NCI-H2081 treated with DMSO at 0.1 percent for 48 hours (cell line): ENCODE results near the gene KPNB1.

Experiments
- DNase-seq: peaks from one replicate; lab custom pipeline; 2025; lab: John Stamatoyannopoulos, UW

The KPNB1 gene

DNA sequence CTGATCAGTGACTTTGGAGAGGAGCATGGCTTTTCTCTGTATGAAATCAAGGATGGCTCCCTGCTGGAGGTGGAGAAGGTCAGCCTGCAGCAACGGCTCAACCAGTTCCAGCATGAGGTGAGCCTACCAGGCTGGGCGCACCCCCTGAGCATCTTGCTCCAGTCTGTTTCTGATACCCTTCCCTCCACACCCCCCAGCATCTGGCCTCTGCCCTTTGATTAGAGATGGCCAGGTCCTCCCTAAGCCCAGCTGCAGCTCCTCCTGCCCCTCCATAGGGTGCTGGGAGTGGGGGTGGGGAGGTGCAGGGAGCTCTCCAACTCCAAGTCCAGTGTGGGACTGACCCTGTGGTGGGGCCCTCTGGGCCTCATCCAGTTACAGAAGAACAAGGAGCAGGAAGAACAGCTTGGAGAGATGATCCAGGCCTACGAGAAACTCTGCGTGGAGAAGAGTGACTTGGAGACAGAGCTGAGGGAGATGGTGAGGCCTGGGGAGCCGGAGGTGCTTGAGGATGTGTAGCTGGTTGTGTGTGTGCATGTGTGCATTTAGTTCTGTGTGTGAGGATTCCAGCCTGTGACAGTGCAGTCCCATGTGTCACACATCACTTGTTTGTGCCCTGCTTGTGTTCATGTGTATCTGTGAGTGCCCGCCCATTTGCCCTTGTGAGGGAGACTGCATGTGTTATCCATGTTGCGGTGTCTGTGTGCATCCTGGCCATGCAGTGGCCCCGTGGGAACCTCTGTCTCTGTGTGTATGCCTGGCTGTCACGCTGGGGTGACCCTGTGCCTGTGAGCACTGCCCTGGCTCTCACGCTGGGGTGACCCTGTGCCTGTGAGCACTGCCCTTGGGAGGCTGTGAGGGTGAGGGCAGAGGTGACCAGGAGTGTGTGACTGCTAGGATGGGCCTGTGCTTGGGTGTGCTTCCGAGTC lies 47.3 kb downstream of the KPNB1 start:
- DNase-seq: no peak

DNA sequence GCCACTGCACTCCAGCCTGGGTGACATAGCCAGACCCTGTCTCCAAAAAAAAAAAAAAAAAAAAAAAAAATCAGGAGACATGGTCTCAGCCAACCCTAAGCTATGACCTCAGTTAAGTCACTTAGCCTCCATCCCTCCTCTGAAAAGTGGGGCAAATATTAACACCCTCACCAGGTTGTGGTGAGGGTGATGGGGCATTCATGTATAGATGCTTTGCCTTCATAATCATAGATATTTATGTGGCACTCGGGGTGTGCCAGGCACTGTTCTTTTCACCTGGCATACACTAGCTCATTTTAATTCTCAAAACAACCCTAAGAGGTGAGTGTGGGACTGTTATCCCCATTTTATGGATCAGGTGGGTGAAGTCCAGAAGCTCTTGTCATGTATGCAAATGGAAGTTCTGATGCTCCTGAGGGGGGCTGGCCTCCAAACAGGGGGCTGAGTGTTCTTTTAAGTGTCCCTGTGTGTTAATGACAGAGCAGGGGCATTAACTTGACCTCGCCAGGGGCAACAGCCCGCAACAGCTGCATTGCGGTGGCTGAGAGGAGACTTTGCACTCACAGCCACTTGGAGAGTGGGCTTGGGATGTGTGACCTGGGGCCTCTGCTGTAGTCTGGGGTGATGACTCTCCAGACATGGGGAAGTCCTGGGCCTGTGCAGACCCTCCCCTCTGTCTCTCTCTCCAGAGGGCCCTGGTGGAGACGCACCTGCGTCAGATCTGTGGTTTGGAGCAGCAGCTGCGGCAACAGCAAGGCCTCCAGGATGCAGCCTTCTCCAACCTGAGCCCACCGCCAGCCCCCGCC lies 48.4 kb downstream of the KPNB1 start:
- DNase-seq: no peak

DNA sequence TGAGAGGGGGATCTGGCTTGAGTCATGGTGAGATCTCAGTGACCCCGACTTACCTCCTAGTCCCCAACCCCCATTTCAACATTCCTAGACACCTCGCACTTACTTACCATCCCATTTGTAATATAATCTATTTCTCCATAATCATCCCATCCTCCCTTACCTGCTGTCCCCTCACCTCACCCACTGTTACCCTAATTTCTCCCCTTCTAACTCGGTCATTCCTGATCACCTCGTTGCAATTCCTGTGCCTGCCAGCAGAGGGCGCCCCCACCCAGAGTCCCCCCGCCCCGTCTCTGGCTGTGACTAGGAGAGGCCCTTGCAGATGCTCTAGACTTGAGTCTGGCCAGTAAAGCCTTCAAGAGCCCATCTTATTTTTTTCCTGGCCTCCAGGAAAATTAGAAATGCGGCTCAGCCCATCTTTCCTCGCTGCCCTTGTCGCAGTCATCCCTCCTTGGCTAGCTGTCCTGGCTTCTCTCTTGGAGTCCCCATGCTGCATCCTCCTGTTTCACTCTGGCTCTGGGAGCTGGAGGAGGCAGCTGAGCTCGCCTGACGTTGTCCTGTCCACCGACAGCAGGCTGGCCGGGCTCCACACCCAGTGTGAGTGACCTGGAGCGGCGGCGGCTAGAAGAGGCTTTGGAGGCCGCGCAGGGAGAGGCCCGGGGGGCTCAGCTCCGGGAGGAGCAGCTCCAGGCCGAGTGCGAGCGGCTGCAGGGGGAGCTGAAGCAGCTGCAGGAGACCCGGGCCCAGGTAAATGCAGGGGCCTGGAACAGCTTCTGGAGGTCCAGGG lies 49.2 kb downstream of the KPNB1 start:
- no peak for DNase-seq

DNA sequence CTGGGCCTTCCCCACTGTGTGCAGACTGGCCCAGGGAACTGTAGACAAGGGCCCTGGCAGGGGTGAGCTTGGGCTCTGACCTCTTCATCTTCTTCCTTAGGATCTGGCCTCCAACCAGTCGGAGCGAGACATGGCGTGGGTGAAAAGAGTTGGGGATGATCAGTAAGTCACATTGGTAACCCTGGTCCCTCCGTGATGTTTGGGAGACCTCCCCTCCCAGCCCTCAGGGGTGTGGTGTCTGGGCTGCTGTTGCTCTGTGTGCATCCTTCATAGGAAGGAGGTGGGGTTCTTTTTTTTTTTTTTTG lies 49.8 kb downstream of the KPNB1 start:
- no peak for DNase-seq

DNA sequence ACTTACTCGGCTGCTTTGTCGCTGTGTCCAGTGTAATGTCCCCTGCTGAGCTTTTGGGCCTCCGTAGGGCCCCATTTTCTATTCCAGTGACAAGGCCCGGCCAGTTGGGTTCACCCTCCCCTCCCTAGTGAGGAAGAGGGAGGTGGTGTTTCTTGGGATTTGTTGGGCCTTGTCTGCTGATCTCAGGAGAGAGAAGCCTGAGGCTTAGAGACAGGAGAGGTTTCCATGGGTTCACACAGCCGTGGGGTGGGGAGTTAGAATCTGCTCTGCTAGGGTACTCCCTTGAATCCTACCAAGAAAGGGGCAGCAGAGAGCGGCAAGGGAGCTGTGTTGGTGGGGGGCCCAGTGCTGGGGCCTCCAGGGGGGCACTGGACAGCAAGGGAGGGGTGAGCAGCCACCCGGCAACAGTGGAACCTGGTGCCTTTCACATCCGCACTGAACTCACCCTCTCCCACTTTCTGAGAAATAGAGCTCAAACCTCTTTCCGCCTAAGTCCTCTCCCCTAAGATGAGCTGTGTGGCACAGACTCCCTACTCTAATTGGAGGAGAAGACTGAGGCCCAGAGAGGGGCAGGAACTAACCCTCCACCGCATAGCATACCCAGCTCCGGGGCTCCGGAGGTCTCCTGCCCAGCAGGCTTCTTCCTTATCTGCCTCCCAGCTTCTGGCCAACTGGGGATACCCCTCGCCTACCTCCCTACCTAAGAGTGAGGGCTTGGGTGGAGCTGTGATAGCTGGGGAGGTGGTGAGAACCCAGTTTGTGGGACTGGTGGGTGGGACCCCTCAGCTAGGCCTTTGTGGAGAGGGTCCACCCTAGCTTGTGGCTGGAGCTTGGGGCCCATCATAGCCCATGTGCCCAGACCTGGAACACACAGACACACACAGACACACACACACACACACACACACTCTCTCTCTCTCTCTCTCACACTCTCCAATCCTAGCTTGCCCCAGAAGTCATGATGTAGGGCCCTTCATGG lies 51.0 kb downstream of the KPNB1 start:
- no peak for DNase-seq

DNA sequence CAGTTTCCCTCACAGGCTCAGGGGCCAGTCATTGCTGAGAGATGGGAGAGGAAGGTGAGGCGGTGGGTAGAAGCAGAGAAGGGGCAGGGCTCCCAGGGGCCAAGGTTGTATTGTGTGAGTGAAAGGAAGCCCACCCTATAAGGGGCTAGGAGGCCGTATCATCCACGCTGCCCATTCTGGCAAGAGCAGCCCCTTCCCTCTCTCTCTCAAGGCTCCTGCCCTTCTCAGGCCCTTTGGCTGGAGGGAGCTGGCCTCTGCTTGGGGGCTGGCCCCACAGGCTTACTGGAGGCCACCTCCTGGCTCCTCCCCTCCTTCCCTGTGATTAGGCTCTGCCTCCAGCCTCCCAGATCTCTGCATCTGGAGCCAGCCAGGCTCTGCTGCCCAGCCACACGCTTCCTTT lies 51.9 kb downstream of the KPNB1 start:
- DNase-seq: no peak

DNA sequence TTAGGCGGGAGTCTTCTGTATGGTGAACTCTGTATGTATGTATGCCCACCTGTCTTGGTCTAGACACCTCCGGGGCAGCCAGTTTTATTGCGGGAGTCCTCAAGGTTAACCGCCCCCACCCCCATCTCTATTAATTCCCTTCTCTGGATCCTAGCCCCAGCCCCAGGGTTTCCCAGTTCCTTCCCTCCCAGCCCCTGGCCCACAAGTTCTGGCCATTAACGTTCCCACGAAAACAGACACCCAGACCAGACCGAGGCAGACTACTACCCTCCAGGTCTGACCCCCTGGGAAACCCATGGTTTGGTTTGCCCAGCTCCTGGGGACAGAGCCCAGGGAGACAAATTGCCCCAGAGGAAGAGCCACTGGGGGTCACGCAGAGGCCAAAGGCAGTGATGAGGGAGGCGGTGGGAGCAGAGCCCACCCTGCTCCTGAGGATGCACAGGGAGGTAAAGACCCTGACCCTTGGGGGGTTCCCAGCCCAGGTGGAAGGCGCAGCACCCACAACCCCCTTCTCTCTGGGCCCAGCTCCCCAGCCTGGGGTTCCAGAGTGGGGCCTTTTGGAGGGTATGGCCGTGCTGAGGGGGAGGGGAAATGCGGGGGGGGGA lies 52.8 kb downstream of the KPNB1 start:
- DNase-seq: no peak

DNA sequence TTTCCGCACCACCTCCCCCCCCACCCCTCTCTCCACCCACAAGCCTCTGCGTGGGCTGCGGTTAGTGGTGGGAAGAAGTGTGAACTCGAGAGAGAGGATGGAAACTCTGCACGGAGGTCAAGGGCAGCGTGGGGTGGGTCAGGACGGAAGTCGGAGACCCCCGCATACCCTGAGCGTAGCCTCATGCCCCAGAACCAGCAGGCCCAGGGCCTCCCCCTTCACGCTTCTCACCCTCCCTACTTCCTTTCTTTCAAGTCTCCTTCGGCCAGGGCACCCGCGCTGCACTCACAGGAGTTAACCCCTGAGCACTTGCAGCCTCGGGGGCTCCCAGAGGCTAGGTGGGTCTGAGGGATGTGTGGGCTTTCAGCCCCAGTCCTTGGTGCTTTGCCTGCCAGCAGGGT lies 53.5 kb downstream of the KPNB1 start:
- DNase-seq: no peak

DNA sequence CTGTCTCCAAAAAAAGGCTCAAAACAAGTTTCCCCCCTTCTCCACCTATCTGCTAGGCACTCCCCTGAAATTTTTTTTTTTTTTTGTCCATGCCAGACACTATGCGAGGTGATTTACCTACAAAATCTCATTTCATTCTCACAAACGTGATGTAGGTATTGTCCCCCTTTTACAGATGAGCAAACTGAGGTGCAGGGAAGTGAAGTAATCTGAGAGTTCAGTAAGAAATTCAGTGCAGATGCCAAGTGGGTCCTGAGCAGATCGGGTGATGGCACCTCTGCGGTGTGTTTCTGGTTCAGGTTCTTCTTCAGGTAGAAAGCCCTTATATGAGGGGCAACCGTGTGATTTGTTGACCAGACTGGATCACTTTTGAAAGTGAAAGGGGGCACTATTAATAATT lies 54.0 kb downstream of the KPNB1 start:
- DNase-seq: no peak

DNA sequence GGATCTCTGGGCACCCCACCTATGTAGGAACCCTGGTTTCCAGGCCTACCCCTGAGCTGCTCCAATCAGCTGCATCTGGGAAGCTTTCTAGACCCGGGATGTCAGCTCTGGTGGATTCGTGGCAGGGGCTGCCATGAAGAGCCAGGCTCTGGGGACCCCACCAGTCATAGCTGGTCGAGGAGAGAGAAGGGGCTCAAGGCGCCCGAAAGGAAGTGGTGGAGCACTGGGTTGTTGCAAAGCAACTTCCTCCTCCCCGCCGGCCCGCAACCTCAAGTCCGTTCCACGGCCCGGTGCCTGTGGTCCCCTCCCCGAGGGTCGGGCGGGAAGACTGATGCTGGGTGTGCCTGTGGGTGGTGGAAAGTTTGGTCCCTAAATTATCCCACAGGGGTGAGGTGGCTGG lies 54.4 kb downstream of the KPNB1 start:
- DNase-seq: no peak

DNA sequence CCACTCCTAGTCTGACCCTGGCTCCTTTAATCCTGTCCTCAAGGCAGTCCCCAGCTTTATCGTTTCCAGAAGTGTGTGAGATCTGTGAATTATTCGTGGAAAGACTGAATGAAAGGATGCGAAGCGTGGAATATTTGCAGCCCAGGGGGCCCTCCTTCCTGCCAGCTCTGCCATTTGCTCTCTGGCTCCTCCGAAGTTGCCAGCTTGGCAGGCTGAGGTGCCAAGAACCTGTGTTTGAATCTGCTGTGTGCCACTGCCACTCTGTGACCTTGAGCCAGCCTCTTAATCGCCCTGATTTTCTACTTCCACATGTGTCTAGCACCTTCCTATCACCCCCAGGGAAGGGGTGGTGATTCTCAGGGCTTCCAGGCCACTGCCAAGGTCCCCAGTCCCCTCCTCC lies 55.0 kb downstream of the KPNB1 start:
- no peak for DNase-seq

DNA sequence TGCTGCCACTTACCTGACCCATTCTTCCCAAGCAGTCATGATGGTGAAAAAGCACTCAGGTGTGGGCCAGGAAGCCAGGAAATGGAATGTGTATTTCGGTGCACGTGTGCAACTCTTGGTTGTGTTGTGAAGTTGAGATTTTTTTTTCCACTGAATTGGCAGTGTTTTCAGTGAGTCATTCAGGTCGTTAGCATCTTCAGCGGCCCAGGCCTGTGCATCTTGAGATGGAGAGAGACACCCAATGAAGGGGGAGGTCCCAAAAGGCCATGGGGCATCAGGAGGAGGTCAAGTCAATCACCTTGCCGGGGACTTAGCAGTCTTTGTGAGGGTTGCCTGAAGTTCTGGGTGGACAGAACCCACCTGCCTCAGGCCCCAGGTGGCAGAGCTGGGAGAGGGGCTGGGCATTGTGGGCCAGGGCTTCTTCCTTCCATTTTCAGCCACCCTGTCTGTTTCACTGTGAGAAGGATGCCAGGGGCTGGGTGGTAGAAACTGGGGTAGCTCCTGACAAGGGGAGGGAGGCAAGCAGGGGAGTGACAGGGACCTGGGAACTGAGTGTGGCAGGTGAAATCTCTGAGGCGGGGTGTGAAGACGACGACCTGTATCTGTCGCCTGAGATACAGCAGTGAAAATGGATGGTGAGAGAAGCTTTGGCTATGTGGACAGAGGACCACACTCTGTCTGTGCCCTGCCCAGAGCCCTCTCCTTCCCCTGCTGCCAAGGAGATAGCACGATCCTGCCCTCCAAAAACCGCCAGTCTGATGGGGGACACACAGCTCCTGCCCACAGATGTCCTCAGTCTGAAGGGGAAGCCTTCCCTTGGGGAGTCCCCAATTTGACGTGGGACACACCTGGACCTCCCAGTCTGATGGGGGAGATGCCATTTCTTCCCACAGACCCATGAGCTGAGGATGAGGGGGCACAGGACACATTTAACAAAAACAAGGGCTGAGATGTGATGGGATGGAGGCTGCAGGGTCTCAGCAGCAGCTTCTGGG lies 56.1 kb downstream of the KPNB1 start:
- DNase-seq: no peak

DNA sequence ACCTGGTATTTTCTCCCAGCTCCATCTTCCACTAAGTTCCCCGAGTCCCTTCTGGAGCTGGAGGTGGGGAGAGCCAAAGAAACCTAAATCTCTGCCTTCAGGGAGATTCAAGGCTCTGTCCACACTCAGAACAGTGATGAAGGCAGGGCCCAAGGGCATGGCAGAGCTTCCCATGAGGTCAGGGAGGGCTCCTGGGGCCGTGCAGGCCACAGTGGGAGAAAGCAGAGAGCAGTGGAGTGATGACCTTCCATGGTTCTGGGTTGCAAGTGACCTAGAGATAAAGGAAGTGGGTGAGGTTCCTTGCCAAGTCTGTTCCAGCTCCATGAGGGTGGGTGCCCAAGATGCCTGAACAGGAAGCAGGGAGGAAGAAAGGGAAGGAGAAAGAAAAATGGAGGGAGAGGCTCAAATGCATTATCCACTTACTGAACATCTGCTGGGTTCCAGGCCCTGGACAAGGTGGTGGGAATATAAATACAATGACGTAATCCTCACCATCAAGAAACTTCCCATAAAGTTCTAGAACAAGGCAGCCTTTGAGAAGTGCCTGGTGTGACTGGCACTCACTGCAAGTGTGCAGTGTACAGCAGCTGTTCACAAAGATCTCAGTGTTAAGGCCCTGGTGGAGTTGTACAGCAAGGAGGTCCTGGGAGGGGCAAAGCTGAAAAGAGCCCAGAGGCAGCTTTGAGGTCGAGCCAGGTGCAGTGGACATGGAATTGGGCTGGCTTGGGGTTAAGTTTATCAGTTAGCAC lies 57.5 kb downstream of the KPNB1 start:
- no peak for DNase-seq

DNA sequence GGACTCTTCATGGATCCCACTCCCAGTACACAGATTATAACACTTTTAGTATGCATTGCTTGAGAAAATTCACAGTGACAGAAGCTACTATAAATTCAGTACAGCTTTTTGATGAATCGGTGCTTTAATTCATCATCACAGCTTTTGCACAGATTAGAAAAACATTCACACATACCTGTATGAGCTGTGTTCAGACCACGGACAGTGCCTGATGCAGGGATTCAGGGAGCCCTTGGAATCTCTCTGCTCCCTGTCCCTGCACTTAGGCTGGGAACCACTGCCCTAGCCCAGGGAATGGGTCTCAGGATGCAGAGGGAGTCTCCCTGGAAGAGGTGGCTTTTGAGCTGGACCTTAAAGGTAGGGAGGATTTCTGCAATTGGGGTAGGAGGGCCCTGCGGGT lies 58.2 kb downstream of the KPNB1 start:
- no peak for DNase-seq

DNA sequence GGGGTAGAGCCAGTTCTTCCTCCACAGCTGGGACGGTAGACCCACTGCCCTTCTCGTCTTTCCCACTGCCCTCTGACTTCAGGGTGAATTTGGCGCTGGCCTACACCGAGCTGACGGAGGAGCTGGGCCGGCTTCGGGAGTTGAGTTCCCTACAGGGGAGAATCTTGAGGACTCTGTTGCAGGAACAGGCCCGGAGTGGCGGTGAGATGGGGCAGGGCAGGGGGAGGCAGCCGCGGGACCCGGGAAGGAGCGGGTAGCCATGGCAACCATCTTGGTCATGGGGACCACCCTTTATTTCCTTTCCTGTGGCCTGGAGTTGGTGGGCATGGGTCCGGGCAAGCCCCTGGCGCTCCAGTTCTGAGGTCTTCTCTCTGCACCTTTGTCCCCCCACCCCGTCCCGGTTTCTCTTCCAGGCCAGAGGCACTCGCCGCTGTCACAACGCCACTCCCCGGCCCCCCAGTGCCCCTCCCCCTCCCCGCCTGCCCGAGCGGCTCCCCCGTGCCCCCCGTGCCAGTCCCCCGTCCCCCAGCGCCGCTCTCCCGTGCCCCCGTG lies 58.7 kb downstream of the KPNB1 start:
- DNase-seq: no peak

DNA sequence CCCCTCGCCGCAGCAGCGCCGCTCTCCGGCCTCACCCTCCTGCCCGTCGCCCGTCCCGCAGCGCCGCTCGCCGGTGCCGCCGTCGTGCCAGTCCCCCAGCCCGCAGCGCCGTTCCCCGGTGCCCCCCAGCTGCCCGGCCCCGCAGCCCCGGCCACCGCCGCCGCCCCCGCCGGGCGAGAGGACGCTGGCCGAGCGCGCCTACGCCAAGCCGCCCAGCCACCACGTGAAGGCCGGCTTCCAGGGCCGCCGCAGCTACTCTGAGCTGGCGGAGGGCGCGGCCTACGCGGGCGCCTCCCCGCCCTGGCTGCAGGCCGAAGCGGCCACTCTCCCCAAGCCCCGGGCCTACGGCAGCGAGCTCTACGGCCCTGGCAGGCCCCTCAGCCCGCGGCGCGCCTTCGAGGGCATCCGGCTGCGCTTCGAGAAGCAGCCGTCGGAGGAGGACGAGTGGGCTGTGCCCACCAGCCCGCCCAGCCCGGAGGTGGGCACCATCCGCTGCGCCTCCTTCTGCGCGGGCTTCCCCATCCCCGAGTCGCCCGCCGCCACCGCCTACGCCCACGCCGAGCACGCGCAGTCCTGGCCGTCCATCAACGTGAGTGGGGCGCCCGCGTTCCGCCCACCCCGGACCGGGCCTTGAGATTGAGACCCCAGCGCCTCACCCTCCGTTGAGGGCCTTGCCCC lies 59.3 kb downstream of the KPNB1 start:
- DNase-seq: no peak

DNA sequence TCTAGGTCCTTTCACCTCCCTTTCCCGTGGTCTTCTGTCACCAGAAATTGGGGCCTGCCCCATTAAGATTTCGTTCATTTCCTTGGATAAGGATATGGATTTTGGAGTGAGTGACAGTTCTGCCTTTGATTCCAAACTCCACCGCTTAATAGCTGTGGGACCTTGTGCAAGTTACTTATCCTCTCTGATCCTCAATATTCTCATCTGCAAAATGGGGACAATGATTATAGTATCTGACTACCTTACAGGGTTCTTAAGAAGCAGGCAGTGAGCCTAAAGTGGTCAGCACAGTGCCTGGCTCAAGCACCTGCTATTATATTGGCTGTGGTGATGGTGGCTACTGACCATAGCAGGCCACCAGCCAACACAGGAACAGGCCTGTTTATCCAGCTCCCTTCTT lies 59.9 kb downstream of the KPNB1 start:
- no peak for DNase-seq
